Putamen (tissue), 1 donor: ENCODE results near the gene CCDC149.

ENCODE experiments used
- DNase-seq: peaks from one replicate; pipeline ENCODE4 v3.0.0-alpha.2; 2016; ENCODE audit warnings: low spot score

The CCDC149 gene

DNA sequence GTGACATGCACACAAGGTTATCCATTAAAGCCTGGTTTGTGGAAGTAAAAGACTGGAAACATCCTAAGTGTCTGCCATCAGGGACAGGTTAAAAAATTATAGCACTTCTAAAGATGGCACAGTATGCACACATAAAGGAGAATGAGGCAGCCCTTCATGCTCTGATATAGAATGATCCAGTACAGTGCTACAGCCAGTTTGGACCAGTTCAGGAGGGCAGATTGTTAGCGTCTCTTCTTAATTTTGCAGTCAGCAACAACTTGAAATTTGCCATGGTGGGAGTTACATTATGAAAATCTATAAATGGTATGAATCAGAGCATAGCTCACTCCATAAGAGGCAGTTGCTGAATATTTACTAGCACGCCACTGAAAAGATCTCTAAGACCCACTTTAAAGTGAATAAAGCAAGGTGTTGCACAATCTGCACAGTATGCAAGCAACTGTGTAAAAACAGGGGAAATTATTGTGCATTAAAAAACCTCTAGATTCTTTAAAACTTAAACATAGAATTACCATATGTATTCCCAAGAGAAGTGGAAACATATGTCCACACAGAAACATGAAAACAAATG lies 137.7 kb downstream of the CCDC149 start:
- no peak for DNase-seq

DNA sequence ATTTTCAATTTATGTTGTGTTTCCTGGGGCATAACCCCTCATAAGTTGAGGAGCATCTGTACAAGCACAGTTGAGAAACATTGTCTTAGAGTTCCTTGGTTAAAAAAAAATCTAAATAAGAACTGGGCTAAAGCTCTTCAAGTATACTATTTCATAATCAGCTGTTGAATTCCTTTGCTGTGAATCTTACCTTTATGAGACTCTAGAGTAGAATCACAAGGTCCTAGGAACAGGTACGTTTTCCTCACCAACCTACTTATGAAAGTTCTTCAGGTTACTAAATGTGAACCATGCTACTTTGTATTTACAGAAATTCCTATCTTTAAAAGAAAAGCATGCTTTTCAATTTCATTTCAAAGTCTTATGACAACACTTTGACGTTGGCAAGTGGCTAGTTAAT lies 138.4 kb downstream of the CCDC149 start:
- DNase-seq = no peak

DNA sequence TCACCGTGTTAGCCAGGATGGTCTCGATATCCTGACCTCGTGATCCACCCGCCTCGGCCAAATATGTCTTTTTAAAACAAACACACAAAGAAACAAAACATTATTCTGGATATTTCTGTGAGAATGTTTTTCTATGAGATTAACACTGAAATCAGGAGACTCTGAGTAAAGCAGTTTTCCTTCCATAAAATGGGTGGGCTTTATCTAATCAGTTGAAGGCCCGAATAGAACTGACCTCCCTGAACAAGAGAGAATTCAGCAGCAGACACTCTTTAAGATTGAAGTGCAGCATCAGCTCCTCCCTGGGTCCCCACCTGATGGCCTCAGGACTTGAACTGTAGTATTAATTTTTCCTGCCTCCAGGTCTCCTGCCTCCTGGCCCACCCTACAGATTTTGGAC lies 139.9 kb downstream of the CCDC149 start:
- no peak for DNase-seq

DNA sequence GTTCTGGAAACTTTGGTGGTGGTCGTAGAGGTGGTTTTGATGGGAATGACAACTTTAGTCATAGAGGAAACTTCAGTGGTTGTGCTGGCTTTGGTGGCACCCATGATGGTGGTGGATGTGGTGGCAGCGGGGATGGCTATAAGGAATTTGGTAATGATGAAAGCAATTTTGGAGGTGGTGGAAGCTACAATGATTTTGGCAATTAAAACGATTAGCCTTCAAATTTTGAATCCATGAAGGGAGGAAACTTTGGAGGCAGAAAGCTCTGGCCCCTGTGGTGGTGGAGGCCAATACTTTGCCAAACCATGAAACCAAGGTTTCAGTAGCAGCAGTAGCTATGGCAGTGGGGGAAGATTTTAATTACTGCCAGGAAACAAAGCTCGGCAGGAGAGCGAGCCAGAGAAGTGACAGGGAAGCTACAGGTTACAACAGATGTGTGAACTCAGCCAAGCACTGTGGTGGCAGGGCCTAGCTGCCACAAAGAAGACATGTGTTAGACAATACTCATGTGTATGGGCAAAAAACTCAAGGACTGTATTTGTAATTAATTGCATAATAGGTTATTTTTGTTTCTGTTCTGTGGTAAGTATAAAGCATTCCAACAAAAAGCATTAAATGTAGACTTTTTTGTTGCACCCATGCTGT lies 140.7 kb downstream of the CCDC149 start:
- no peak for DNase-seq

DNA sequence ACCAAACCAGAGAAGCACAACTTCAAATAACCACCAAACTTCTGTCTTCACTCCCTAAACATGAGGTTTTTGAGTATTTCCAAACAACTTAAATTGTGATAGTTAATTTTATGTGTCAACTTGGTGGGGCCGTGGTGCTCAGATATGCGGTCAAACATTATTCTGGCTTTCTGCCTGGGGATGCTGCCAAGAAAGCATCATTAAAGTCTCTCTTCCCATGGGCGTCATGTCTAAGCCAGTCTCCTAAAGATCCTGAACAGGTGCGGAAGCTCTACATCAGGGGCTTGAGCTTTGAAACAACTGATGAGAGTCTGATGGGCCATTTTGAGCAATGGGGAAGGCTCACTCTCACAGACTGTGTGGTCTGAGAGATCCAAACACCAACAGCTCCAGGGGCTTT lies 141.6 kb downstream of the CCDC149 start:
- no peak for DNase-seq

DNA sequence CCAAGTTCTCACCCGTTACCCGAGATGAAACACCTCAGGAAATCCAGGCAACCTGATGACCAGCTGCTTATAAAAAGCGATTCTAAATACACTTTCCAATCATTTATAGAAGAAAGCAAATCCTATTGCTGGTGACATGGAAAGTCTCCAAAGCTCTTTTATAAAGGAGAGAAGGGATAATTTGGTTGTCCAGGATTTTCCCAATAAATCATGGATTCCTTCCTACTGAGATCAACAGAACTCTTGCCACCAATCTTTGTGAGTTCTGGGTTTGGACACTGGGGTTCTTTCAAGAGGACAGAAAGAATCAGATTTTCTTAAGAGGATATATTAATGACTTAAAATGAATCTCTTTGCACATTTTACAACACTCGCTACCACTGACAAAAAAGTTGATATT lies 142.2 kb downstream of the CCDC149 start:
- DNase-seq = no peak

DNA sequence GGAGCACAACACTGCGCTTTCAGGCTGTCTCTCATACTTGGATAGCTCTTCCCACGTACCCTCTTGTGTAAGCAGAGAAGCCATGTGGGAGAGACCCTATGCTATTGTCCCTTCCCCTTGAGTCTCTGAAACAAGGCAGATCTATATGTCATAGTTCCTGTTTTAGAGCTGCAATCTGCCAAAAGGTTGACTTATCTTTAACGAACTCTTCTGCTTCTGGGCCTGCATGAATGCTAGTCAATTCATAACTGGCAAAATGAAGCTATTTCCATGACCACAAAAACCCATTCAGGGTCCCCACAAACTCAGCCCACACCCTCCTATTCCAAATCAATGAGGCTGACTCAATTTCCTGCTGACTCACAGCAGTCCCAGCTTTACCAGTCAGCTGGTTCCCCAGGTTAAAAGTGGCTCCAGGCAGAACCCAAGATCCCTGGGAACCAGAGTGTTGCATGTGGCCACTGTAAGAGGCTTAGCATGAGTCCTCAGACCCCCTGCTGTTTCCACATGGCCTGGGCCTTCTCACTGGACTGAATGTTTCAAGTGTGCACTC lies 142.7 kb downstream of the CCDC149 start:
- no peak for DNase-seq

DNA sequence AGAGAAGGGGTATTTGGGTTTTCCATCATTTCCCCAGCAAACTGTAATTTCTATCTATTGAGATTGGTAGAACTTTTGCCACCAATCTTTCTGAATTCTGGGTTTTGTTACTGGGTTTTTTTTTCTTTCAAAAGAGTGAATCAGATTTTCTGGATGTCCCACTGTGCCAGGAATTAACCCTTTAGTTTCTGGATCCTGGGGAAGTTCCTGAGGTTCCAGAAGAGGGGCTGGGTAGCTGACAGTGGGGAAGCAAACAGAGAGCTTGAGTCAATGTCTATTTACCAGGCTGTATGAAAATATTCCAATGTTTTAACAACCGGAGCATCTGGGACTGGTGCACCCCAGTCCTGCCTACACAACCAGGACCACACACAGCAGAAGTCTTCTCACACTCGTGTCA lies 143.3 kb downstream of the CCDC149 start:
- DNase-seq = no peak

DNA sequence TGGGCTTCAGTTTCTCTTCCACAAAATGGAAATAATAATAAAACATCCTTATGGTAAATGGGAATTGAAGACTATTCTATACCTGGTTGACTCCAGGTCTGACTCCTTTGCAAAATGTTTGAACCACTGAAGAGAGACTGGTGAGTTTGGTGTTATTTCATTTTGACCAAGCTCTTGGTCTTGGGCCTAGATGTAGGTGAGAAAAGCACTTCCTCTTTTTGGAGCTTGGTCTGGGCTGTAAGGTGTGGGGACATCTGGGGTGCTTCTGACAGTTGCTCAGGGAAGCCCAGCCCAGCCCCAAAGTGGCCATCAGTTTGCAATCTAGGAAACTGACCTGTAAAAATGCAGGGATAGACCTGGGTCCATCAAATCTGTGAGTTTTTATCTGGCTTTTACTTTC lies 144.2 kb downstream of the CCDC149 start:
- no peak for DNase-seq

DNA sequence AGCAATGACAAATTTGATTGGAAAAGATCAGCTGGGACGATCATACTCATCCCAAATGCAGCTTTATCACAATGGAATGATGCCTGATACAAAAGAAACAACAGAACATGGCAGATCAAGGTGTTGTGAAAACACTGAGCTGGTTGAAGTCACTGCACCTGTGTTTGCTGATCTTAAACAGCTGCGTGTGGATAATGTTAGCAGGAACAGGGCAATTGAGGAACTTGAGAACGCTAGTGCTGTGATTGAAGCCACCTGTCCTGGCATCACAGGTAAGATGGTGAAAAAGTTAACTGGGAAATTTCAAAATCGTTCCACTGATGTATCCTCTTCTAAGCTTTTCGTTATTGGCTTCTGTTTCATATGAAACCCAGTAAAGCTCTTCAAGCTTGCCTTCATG lies 144.8 kb downstream of the CCDC149 start:
- DNase-seq = no peak

DNA sequence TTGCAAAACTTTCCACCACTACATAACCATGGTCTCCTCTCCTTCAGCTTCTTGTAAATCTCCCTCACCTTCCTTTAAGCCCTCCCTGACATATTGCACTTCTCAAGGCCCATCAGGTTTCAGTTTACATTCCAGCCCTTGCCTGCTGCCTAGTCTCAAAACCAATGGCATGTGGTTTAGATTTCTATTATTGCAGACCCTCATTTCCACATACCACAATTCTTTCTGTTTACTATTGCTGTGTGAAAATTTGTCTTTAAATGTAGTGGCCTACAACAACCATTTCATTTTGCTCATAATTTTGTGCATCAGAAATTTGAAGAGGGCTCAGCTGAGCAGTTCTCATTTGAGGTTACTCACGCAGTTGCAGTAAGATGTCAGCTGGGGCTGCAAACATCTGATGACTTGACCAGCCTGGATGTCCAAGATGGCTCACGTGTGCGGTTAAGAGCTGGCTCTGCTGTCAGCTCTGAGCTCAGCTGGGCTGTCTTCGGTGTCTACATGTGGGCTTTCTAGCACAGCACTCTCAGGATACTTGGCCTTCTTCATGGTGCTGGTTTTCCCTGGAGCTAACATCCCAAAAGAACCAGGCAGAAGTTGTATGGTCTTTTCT lies 147.4 kb downstream of the CCDC149 start:
- DNase-seq = no peak

DNA sequence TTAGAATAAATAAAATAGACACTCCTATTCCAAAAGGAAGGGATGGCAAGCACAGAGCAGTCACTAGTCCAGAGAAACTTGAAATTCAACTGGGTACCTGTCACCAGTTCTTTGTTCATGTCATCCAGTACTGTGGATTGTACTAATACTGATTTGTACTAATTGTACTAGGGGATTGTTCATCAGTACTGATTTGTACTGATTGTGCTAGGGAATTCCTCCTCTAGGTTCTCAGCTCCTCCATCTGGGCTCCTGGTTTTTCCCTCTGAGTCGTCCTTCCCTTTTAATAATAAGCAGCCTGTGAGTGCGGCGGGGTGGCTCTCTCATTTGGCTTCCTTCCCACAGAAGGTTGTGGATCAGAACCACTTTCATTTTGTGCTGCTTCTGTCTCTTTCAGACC lies 148.5 kb downstream of the CCDC149 start:
- no peak for DNase-seq

DNA sequence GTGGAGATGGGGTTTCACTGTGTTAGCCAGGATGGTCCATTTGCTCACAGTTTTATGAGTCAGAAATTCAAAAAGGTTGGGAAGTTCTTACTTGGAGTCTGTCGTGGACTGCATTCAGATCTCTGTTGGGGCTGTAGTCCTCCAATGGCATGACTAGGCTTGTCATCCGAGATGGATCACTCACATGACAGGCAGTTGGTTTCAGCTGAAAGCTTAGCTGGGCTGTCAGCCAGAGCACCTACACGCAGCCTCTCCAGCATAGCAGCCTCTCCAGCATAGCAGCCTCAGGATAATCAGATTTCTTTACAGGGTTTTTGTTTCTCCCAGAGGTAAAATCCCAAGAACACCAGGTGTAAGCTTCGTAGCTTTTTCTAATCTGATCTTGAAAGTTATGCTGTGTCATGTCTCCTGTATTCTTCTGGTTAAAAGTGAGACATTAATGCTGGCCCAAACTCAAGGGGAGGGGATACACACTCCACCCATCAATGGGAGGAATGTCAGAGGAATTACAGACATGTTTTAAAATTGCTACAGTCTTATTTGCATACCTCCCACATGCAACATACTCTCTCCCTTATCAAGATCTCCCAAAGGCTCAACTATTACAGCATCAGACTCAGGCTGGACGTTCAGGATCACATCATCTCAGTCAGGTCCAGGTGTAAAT lies 149.1 kb downstream of the CCDC149 start:
- DNase-seq = no peak
